Measurements from ENCODE around the gene GALNT5. TPM values are rescaled to one million over a fixed set of nuclear protein-coding genes. Genes with fewer than 3 reads are reported as not detected.

Gene GALNT5
- polyA plus RNA-seq, 3 donors from 2014 or later: not detected

GRCh38 chr2:157361526-157361925 lies 104.0 kb downstream of the GALNT5 start:
- Mint-ChIP-seq H3K36me3 (peaks cover 7 to 33% (median 13%) of the 10 kb centered on the region in 3 donors), H3K4me3 (no peak overlapping the region), H3K9me3 (peaks cover 0 to 9% (median 4%) of the 10 kb centered on the region in 6 donors), H3K4me1 (peaks cover 27 to 39% of the 10 kb centered on the region in 2 donors), H3K27me3 (ENCODE audit: low read depth in 3 of 3) (peaks cover 7 to 10% (median 10%) of the 10 kb centered on the region in 3 donors), H3K27ac (peak overlapping the region in 2 of 6 donors; percentile 62 to 66)
- no peak for DNase-seq

GRCh38 chr2:157362627-157363026 lies 105.1 kb downstream of the GALNT5 start:
- no peak for DNase-seq
- peaks cover 27 to 39% of the 10 kb centered on the region in 2 donors for H3K4me1 Mint-ChIP-seq
- H3K36me3 Mint-ChIP-seq: peaks cover 7 to 33% (median 15%) of the 10 kb centered on the region in 3 donors
- H3K9me3 Mint-ChIP-seq: peaks cover 0 to 9% (median 4%) of the 10 kb centered on the region in 6 donors
- H3K27ac Mint-ChIP-seq: peak overlapping the region in 1 of 6 donors; percentile 16
- peaks cover 7 to 10% (median 10%) of the 10 kb centered on the region in 3 donors for H3K27me3 Mint-ChIP-seq (ENCODE audit: low read depth in 3 of 3)
- no peak overlapping the region for H3K4me3 Mint-ChIP-seq

GRCh38 chr2:157363612-157364101 lies 106.2 kb downstream of the GALNT5 start:
- Mint-ChIP-seq H3K36me3 (peaks cover 7 to 36% (median 15%) of the 10 kb centered on the region in 3 donors), H3K27ac (peak overlapping the region in 4 of 6 donors; percentile 24 to 82 (median 51)), H3K9me3 (peaks cover 0 to 9% (median 4%) of the 10 kb centered on the region in 6 donors), H3K27me3 (ENCODE audit: low read depth in 3 of 3) (peaks cover 7 to 13% (median 10%) of the 10 kb centered on the region in 3 donors), H3K4me1 (peaks cover 27 to 39% of the 10 kb centered on the region in 2 donors), H3K4me3 (peak overlapping the region; percentile 31 to 63 (median 48))
- DNase-seq: no peak

Other genes starting within 250 kb of the GALNT5 start
- under 1 TPM in 2 of 3 donors, not detected in 1; 0.17 to 0.42 TPM for gene ERMN, start 68.1 kb downstream of the GALNT5 start, polyA plus RNA-seq
- 100 to 1,000 TPM in 2 of 3 donors, 10 to 100 TPM in 1; 84.4 to 142 (median 111) TPM for gene CYTIP, start 186.4 kb downstream of the GALNT5 start, polyA plus RNA-seq